HCT116 (cell line): ENCODE measurements around the gene RTL10. TPM values are rescaled to one million over a fixed set of nuclear protein-coding genes. Genes with fewer than 3 reads are reported as not detected.

Experiments
- ATAC-seq: fragments of 200-7000 bp; cut with Tn5 transposase; 2 replicates; pipeline ENCODE4 v1.9.1; 2020; ENCODE audit warnings: mild to moderate bottlenecking, moderate library complexity
- BruUV-seq: library from RNA; stranded (reverse); fragments of 400-500 nt; replicated peaks from 2 replicates; lab custom pipeline; 2021; lab: Mats Ljungman, UMichigan
- CTCF ChIA-PET: fragments of 300-600 bp; sonication (Branson Sonifier 250); formaldehyde crosslinking; loops from one replicate; lab custom pipeline; 2021; ENCODE audit warnings: antibody characterized with exemption; lab: Charles Lee
- POLR2A ChIA-PET: fragments of 300-600, 350-600 bp; sonication (Branson Sonifier 250); formaldehyde crosslinking; loops from one replicate; lab custom pipeline; 2021; ENCODE audit warnings: antibody characterized with exemption; lab: Charles Lee
- RAD21 ChIA-PET, 2 experiments: fragments of 300-600 bp; sonication (Branson Sonifier 250); formaldehyde crosslinking; loops; one replicate each; lab custom pipeline; 2023; ENCODE audit warnings: low total read pairs in 2 of 2; ENCODE audit not compliant: uncharacterized antibody in 2 of 2, unreplicated experiment in 2 of 2, low non-redundant PET in 1 of 2; lab: Charles Lee
- DNase-seq: peaks from one replicate; pipeline ENCODE4 v3.0.0-alpha.2; 2010; ENCODE audit warnings: low read depth, low spot score
- H2AFZ ChIP-seq: fragments of 200-600 bp; shearing (Covaris generic), sonication (generic); 2 replicates; pipeline ENCODE4 v1.6.1; 2017; ENCODE audit warnings: low read depth, mixed run types, mixed read lengths, antibody characterized with exemption, low read length; ENCODE audit not compliant: poor library complexity, severe bottlenecking
- H3K27ac ChIP-seq: 2 replicates; pipeline ENCODE4 v1.5.1; 2012; ENCODE audit warnings: low read depth, low read length
- H3K27me3 ChIP-seq: fragments of 200-600 bp; sonication (generic); 2 replicates; pipeline ENCODE4 v1.6.1; 2016; ENCODE audit warnings: mixed run types, low read length, mixed read lengths; ENCODE audit not compliant: insufficient read depth
- H3K36me3 ChIP-seq, 2 experiments: fragments of 200-500 bp in 1 of 2; fragments of 200-600 bp in 1 of 2; sonication (Bioruptor generic) in 1 of 2; sonication (generic) in 1 of 2; 2 replicates each; pipeline versions ENCODE4 v1.5.1 to v1.6.1; 2014 to 2016; ENCODE audit warnings: low read length in 2 of 2, inconsistent platforms in 1 of 2, mixed read lengths in 1 of 2, mixed run types in 1 of 2; ENCODE audit not compliant: insufficient read depth in 2 of 2, control insufficient read depth in 1 of 2
- H3K4me1 ChIP-seq, 2 experiments: fragments of 200-600 bp in 1 of 2; sonication (generic) in 1 of 2; 2 replicates each; pipeline versions ENCODE4 v1.5.1 to v1.6.1; 2012 to 2017; ENCODE audit warnings: low read length in 2 of 2, inconsistent platforms in 1 of 2, mild to moderate bottlenecking in 1 of 2, mixed read lengths in 1 of 2, mixed run types in 1 of 2, moderate library complexity in 1 of 2; ENCODE audit not compliant: insufficient read depth in 2 of 2, control insufficient read depth in 1 of 2
- H3K4me2 ChIP-seq: fragments of 200-600 bp; sonication (generic); 2 replicates; pipeline ENCODE4 v1.6.1; 2017; ENCODE audit warnings: mixed run types, low read length, mixed read lengths
- H3K4me3 ChIP-seq, 2 experiments: fragments of 200-600 bp in 1 of 2; sonication (generic) in 1 of 2; replicated peaks in 1 of 2; 2 replicates each; pipeline ENCODE4 v1.5.1; 2011 to 2016; ENCODE audit warnings: low read length in 2 of 2, control low read depth in 1 of 2, low read depth in 1 of 2, mild to moderate bottlenecking in 1 of 2, mixed read lengths in 1 of 2, mixed run types in 1 of 2
- H3K79me2 ChIP-seq: fragments of 200-600 bp; sonication (generic); 2 replicates; pipeline ENCODE4 v1.6.1; 2017; ENCODE audit warnings: mild to moderate bottlenecking, mixed run types, low read length, moderate library complexity, mixed read lengths; ENCODE audit not compliant: insufficient read depth
- H3K9ac ChIP-seq: fragments of 200-600 bp; sonication (generic); 2 replicates; pipeline ENCODE4 v1.6.1; 2016; ENCODE audit warnings: low read length, mixed read lengths
- H3K9me2 ChIP-seq: fragments of 200-600 bp; sonication (generic), shearing (Covaris generic); 2 replicates; pipeline ENCODE4 v1.6.1; 2017; ENCODE audit warnings: mixed run types, mild to moderate bottlenecking, moderate library complexity; ENCODE audit not compliant: insufficient read depth
- H3K9me3 ChIP-seq, 2 experiments: fragments of 200-500 bp in 1 of 2; fragments of 200-600 bp in 1 of 2; sonication (Bioruptor generic) in 1 of 2; sonication (generic) in 1 of 2; 2 replicates each; pipeline ENCODE4 v1.6.1; 2014 to 2017; ENCODE audit warnings: low read length in 2 of 2, mixed read lengths in 2 of 2, inconsistent platforms in 1 of 2, low read depth in 1 of 2, mild to moderate bottlenecking in 1 of 2, mixed run types in 1 of 2, moderate library complexity in 1 of 2; ENCODE audit not compliant: control insufficient read depth in 1 of 2, insufficient read depth in 1 of 2
- H4K20me1 ChIP-seq: fragments of 200-600 bp; sonication (generic), shearing (Covaris generic); 2 replicates; pipeline ENCODE4 v1.6.1; 2017; ENCODE audit warnings: mixed run types, mild to moderate bottlenecking, moderate library complexity; ENCODE audit not compliant: insufficient read depth
- ELF1 ChIP-seq: IDR thresholded peaks from 2 replicates; pipeline ENCODE4 v1.6.1; 2012; ENCODE audit warnings: low read depth, borderline replicate concordance
- POLR2A ChIP-seq: IDR thresholded peaks from 2 replicates; pipeline ENCODE4 v1.7.0; 2011; ENCODE audit warnings: borderline replicate concordance; ENCODE audit not compliant: insufficient read depth, insufficient read length; ENCODE audit errors: extremely low read depth
- SRF ChIP-seq: IDR thresholded peaks from 2 replicates; pipeline ENCODE4 v1.6.1; 2012; ENCODE audit warnings: low read depth
- ZFX ChIP-seq: fragments of 450-650 bp; IDR thresholded peaks from 2 replicates; pipeline ENCODE4 v1.6.1; 2017
- intact Hi-C: fragments of 100-400 bp; cut with micrococcal nuclease; formaldehyde crosslinking; loops from 2 replicates; pipeline ENCODE4 v1.10.0; 2022
- total RNA-seq: library from RNA; stranded (reverse); gene quantifications from one replicate; pipeline ENCODE4 v1.2.1, GENCODE V29; 2021; ENCODE audit not compliant: unreplicated experiment
- TF ChIP-seq, protein P1 (sequence below): IDR thresholded peaks from 2 replicates; pipeline ENCODE4 v1.6.1; 2012; ENCODE audit warnings: low read depth

RTL10 gene
- total RNA-seq, 1 experiment from 2014 or later: 24.6 TPM

DNA sequence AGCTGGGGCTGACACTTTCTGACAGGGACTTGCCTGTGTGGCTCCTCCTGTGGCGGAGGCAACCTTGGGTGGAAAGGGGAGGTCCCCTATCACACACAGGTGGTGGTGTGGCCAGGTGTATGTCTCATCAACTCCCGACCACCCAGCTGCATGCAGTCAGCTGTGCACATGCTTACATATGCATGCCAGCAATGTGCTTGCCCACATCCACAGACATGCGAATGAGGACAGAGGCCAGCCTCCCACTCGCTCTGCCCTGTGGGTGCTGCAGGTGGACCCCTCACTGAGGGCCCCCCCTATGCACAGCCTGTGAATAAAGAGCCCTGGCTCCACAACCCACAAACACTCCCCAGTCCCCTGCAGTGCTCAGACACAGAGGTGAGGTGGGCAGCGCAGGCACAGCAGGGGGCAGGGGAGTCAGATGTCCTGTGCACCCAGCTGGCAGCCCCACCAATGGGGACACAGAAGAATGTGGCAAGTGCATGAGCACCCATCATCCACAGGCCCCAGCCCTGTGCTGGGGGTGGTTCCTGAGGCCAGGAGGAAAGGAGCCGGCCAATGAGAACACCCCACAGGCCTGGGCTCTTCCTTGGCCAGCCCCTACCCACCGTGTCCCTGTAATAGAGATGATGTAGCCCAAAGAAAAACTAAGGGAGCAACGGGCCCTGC, 9.5 kb downstream of the RTL10 start:
- RAD21 ChIA-PET: no interaction called here
- H3K36me3 ChIP-seq: 0 out of 4 replicates have a peak, but pooled peaks cover 0 to 10% of the 10 kb centered on the region in 2 experiments

More for the DNA sequence above, 9.5 kb downstream of the RTL10 start:
- no TSS peak for BruUV-seq
- ChIA-PET POLR2A (no interaction called here), CTCF (no interaction called here)
- DNase-seq: no peak
- H3K9me3 ChIP-seq: peaks cover 0 to 4% of the 10 kb centered on the region in 2 experiments; a peak in 1 of 4 replicates
- H3K4me2 ChIP-seq: no peak overlapping the region
- no peaks in the 10 kb centered on the region for H3K9me2 ChIP-seq
- no peak overlapping the region for H3K9ac ChIP-seq
- peaks cover 24% of the 10 kb centered on the region; the same call in 1 of the 2 replicates for H3K79me2 ChIP-seq
- no peaks in the 10 kb centered on the region for H4K20me1 ChIP-seq
- TF ChIP-seq SRF (no peak), ZFX (no peak), ELF1 (no peak), POLR2A (no peak)
- TF ChIP-seq, protein P1, sequence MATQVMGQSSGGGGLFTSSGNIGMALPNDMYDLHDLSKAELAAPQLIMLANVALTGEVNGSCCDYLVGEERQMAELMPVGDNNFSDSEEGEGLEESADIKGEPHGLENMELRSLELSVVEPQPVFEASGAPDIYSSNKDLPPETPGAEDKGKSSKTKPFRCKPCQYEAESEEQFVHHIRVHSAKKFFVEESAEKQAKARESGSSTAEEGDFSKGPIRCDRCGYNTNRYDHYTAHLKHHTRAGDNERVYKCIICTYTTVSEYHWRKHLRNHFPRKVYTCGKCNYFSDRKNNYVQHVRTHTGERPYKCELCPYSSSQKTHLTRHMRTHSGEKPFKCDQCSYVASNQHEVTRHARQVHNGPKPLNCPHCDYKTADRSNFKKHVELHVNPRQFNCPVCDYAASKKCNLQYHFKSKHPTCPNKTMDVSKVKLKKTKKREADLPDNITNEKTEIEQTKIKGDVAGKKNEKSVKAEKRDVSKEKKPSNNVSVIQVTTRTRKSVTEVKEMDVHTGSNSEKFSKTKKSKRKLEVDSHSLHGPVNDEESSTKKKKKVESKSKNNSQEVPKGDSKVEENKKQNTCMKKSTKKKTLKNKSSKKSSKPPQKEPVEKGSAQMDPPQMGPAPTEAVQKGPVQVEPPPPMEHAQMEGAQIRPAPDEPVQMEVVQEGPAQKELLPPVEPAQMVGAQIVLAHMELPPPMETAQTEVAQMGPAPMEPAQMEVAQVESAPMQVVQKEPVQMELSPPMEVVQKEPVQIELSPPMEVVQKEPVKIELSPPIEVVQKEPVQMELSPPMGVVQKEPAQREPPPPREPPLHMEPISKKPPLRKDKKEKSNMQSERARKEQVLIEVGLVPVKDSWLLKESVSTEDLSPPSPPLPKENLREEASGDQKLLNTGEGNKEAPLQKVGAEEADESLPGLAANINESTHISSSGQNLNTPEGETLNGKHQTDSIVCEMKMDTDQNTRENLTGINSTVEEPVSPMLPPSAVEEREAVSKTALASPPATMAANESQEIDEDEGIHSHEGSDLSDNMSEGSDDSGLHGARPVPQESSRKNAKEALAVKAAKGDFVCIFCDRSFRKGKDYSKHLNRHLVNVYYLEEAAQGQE: no peak
- H3K4me3 ChIP-seq: no peak overlapping the region
- H2AFZ ChIP-seq: no peak overlapping the region
- no peak for ATAC-seq
- H3K27ac ChIP-seq: no peak overlapping the region
- H3K4me1 ChIP-seq: peaks cover 27 to 28% of the 10 kb centered on the region in 2 experiments
- H3K27me3 ChIP-seq: no peaks in the 10 kb centered on the region
- intact Hi-C loops: no loop called here
